ENCODE data around the gene ENTPD2.

DNA sequence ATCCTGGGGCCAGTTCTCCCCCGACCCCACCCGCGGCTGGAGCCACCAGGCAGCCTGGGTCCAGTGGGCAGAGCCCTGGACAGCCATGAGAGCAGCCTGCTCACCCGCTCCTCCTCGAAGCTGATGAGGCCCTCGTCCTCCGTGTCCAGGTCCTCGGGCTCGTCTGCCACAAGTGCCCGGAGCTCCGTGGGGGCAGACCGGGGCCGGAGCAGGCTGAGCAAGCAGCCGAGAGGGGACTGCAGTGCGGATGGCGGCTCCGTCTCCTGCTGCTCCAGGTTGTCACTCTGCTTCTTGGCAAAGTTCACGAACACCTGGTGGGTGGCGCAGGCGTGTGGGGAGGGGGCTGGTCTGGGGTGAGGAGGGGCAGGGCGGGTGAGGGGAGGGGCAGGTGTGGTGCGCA, 45.5 kb downstream of the ENTPD2 start:
- TF ChIP-seq FOXA2 (IDR thresholded peaks at IDR 0.05) (no peak), RAD21 (IDR thresholded peaks at IDR 0.05) (no peak), TAF1 (conservative IDR thresholded peaks at IDR 0.05) (no peak), REST (IDR thresholded peaks at IDR 0.05) (no peak), YY1 (IDR thresholded peaks at IDR 0.05) (no peak), JUND (IDR thresholded peaks at IDR 0.05) (no peak), FOXA1 (IDR thresholded peaks at IDR 0.05) (no peak)
- TF ChIP-seq, protein P1, sequence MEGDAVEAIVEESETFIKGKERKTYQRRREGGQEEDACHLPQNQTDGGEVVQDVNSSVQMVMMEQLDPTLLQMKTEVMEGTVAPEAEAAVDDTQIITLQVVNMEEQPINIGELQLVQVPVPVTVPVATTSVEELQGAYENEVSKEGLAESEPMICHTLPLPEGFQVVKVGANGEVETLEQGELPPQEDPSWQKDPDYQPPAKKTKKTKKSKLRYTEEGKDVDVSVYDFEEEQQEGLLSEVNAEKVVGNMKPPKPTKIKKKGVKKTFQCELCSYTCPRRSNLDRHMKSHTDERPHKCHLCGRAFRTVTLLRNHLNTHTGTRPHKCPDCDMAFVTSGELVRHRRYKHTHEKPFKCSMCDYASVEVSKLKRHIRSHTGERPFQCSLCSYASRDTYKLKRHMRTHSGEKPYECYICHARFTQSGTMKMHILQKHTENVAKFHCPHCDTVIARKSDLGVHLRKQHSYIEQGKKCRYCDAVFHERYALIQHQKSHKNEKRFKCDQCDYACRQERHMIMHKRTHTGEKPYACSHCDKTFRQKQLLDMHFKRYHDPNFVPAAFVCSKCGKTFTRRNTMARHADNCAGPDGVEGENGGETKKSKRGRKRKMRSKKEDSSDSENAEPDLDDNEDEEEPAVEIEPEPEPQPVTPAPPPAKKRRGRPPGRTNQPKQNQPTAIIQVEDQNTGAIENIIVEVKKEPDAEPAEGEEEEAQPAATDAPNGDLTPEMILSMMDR (IDR thresholded peaks at IDR 0.05; ENCODE audit: low read depth, low read length, missing input control): no peak
- TF ChIP-seq, protein P2, sequence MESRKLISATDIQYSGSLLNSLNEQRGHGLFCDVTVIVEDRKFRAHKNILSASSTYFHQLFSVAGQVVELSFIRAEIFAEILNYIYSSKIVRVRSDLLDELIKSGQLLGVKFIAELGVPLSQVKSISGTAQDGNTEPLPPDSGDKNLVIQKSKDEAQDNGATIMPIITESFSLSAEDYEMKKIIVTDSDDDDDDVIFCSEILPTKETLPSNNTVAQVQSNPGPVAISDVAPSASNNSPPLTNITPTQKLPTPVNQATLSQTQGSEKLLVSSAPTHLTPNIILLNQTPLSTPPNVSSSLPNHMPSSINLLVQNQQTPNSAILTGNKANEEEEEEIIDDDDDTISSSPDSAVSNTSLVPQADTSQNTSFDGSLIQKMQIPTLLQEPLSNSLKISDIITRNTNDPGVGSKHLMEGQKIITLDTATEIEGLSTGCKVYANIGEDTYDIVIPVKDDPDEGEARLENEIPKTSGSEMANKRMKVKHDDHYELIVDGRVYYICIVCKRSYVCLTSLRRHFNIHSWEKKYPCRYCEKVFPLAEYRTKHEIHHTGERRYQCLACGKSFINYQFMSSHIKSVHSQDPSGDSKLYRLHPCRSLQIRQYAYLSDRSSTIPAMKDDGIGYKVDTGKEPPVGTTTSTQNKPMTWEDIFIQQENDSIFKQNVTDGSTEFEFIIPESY (IDR thresholded peaks at IDR 0.05): no peak
